CD14-positive monocyte (primary cell): ENCODE measurements around the gene TNFRSF19. TPM values are rescaled to one million over a fixed set of nuclear protein-coding genes. Genes with fewer than 3 reads are reported as not detected.

Experiments used
- DNase-seq, 3 donors: peaks; one replicate each; pipeline ENCODE4 v3.0.0-alpha.2; 2011 to 2022
- H2AFZ ChIP-seq: 2 replicates; pipeline ENCODE4 v1.6.0; 2012; ENCODE audit warnings: mild to moderate bottlenecking, low read depth, low read length, inconsistent platforms; ENCODE audit not compliant: insufficient read depth, poor library complexity, severe bottlenecking
- H3K27ac ChIP-seq, 2 donors: 1 replicate in 1 of 2; 2 replicates in 1 of 2; pipeline ENCODE4 v1.5.1; 2012 to 2013; ENCODE audit warnings: low read length in 2 of 2, control low read depth in 1 of 2, inconsistent platforms in 1 of 2, low read depth in 1 of 2, mild to moderate bottlenecking in 1 of 2
- H3K27me3 ChIP-seq, 2 donors: one replicate each; pipeline versions ENCODE4 v1.6.0 to v1.6.1; 2011 to 2013; ENCODE audit warnings: low read length in 2 of 2; ENCODE audit not compliant: control insufficient read depth in 2 of 2, insufficient read depth in 2 of 2
- H3K36me3 ChIP-seq, 2 donors: replicated peaks in 1 of 2; 1 replicate in 1 of 2; 2 replicates in 1 of 2; pipeline versions ENCODE4 v1.5.1 to v1.6.1; 2012 to 2013; ENCODE audit warnings: low read length in 2 of 2, control low read depth in 1 of 2, inconsistent platforms in 1 of 2, mild to moderate bottlenecking in 1 of 2; ENCODE audit not compliant: insufficient read depth in 2 of 2, control insufficient read depth in 1 of 2
- H3K4me1 ChIP-seq, 2 donors: 1 replicate in 1 of 2; 2 replicates in 1 of 2; pipeline versions ENCODE4 v1.5.1 to v1.6.1; 2012 to 2013; ENCODE audit warnings: low read length in 2 of 2, control low read depth in 1 of 2, inconsistent platforms in 1 of 2, mild to moderate bottlenecking in 1 of 2, moderate library complexity in 1 of 2; ENCODE audit not compliant: insufficient read depth in 2 of 2, control insufficient read depth in 1 of 2
- H3K4me2 ChIP-seq: replicated peaks from 2 replicates; pipeline ENCODE3; 2012; ENCODE audit warnings: low read length, moderate library complexity, mild to moderate bottlenecking; ENCODE audit not compliant: poor library complexity, severe bottlenecking; ENCODE audit errors: extremely low read depth
- H3K4me3 ChIP-seq, 3 experiments: fragments of 200-600 bp in 1 of 3; sonication (generic) in 1 of 3; replicated peaks in 1 of 3; 1 replicate in 2 of 3; 2 replicates in 1 of 3; pipeline ENCODE4 v1.5.1; 2011 to 2013; ENCODE audit warnings: low read length in 3 of 3, mild to moderate bottlenecking in 3 of 3, control low read depth in 2 of 3, low read depth in 2 of 3, inconsistent platforms in 1 of 3, moderate library complexity in 1 of 3
- H3K79me2 ChIP-seq: 2 replicates; pipeline ENCODE4 v1.6.0; 2012; ENCODE audit warnings: mild to moderate bottlenecking, control low read depth, inconsistent platforms, low read length, moderate library complexity; ENCODE audit not compliant: insufficient read depth
- H3K9ac ChIP-seq: 2 replicates; pipeline ENCODE4 v1.6.0; 2017; ENCODE audit warnings: low read length, mild to moderate bottlenecking; ENCODE audit not compliant: insufficient read depth, poor library complexity, severe bottlenecking
- H3K9me3 ChIP-seq, 2 donors: replicated peaks in 1 of 2; 1 replicate in 1 of 2; 2 replicates in 1 of 2; pipeline versions ENCODE4 v1.5.1 to v1.6.1; 2012 to 2013; ENCODE audit warnings: low read length in 2 of 2, control low read depth in 1 of 2; ENCODE audit not compliant: control insufficient read depth in 1 of 2, insufficient read depth in 1 of 2
- H4K20me1 ChIP-seq: 2 replicates; pipeline ENCODE4 v1.6.0; 2012; ENCODE audit warnings: mild to moderate bottlenecking, low read length, control low read depth, moderate library complexity; ENCODE audit not compliant: insufficient read depth
- H3K27ac Mint-ChIP-seq, 7 donors: one replicate each; pipeline ENCODE4 v1.8.0; 2020; ENCODE audit warnings: mild to moderate bottlenecking in 7 of 7, mixed read lengths in 7 of 7, moderate library complexity in 6 of 7, inconsistent platforms in 2 of 7
- H3K27me3 Mint-ChIP-seq, 3 donors: one replicate each; pipeline ENCODE4 v1.8.0; 2021 to 2022; ENCODE audit warnings: low read depth in 3 of 3, mild to moderate bottlenecking in 3 of 3, mixed read lengths in 3 of 3, moderate library complexity in 3 of 3, inconsistent platforms in 1 of 3
- H3K36me3 Mint-ChIP-seq, 2 donors: one replicate each; pipeline ENCODE4 v1.8.0; 2020; ENCODE audit warnings: mixed read lengths in 2 of 2, inconsistent platforms in 1 of 2, mild to moderate bottlenecking in 1 of 2
- H3K4me1 Mint-ChIP-seq: one replicate; pipeline ENCODE4 v1.8.0; 2020; ENCODE audit warnings: mild to moderate bottlenecking, mixed read lengths
- H3K4me3 Mint-ChIP-seq, 2 donors: one replicate each; pipeline ENCODE4 v1.8.0; 2020; ENCODE audit warnings: mild to moderate bottlenecking in 2 of 2, mixed read lengths in 2 of 2, moderate library complexity in 1 of 2
- H3K9me3 Mint-ChIP-seq, 7 donors: one replicate each; pipeline ENCODE4 v1.8.0; 2020 to 2022; ENCODE audit warnings: mixed read lengths in 7 of 7, mild to moderate bottlenecking in 6 of 7, moderate library complexity in 6 of 7, inconsistent platforms in 2 of 7
- CTCF ChIP-seq: fragments of 200-600 bp; IDR thresholded peaks from one replicate; pipeline ENCODE4 v1.8.0; 2022; ENCODE audit warnings: antibody characterized with exemption, mild to moderate bottlenecking
- WGBS: methylation state at CpG from one replicate; pipeline ENCODE4 v1.1.5; 2013; ENCODE audit warnings: missing lambda C conversion rate; ENCODE audit not compliant: insufficient coverage; 5-methylcytosine and 5-hydroxymethylcytosine counted together
- intact Hi-C, 2 donors: fragments of 100-400 bp; cut with micrococcal nuclease; formaldehyde crosslinking; loops; one replicate each; pipeline versions ENCODE4 v1.15.0 to v1.15.1; 2023
- polyA plus RNA-seq, 3 donors: library from polyadenylated mRNA; depleted of rRNA in 1 of 3; unstranded in 2 of 3; stranded (reverse) in 1 of 3; fragments of 300-500 nt in 2 of 3; fragments of >200 nt in 1 of 3; fragmentation: Illumina TruSeq in 2 of 3; gene quantifications; 1 replicate in 2 of 3; 2 replicates in 1 of 3; pipeline ENCODE4 v1.2.3, GENCODE V29; 2012 to 2021

Gene TNFRSF19
- polyA plus RNA-seq, 3 donors = 0.11 TPM; not detected in 2

- peaks cover 17 to 29% of the 10 kb centered on the region in 2 donors for H3K27me3 ChIP-seq
- peaks cover 0 to 6% of the 10 kb centered on the region in 2 donors for H3K36me3 Mint-ChIP-seq
- peaks cover 30 to 46% (median 44%) of the 10 kb centered on the region in 3 donors for H3K27me3 Mint-ChIP-seq
- peaks cover 0 to 3% (median 0%) of the 10 kb centered on the region in 7 donors for H3K9me3 Mint-ChIP-seq
- WGBS = 100% methylated on average over 1 of the region's 1 CpG
- no peaks in the 10 kb centered on the region for H3K9me3 ChIP-seq
- H4K20me1 ChIP-seq = no peaks in the 10 kb centered on the region
- H3K4me1 Mint-ChIP-seq = peaks cover 12% of the 10 kb centered on the region
- TF ChIP-seq CTCF = no peak
- H3K4me1 ChIP-seq = peaks cover 14 to 16% of the 10 kb centered on the region in 2 donors
- no peak overlapping the region for H3K4me2 ChIP-seq
- H3K27ac ChIP-seq = no peak overlapping the region
- intact Hi-C loops = loop anchor here in 1 of 2 donors (10.0 kb wide), 1 partner anchor 294 kb away; no protein-coding TSS in a partner anchor
- H3K79me2 ChIP-seq = no peaks in the 10 kb centered on the region
- H3K36me3 ChIP-seq = no peaks in the 10 kb centered on the region
- DNase-seq = no peak
- no peak overlapping the region for H3K4me3 ChIP-seq
- H2AFZ ChIP-seq = no peak overlapping the region
- H3K27ac Mint-ChIP-seq = no peak overlapping the region
- H3K4me3 Mint-ChIP-seq = peak overlapping the region in 1 of 2 donors; percentile 90
- no peak overlapping the region for H3K9ac ChIP-seq
Observed at GRCh38 chr13:23580684-23581060, 10.5 kb downstream of the TNFRSF19 start.

GRCh38 chr13:23583491-23583890 lies 13.3 kb downstream of the TNFRSF19 start:
- TF ChIP-seq CTCF = no peak
- peaks cover 26 to 42% (median 30%) of the 10 kb centered on the region in 3 donors for H3K27me3 Mint-ChIP-seq
- H3K4me2 ChIP-seq = no peak overlapping the region
- peaks cover 0 to 2% (median 0%) of the 10 kb centered on the region in 7 donors for H3K9me3 Mint-ChIP-seq
- H3K9ac ChIP-seq = no peak overlapping the region
- H3K36me3 ChIP-seq = no peaks in the 10 kb centered on the region
- no peak overlapping the region for H3K27ac Mint-ChIP-seq
- H3K4me1 Mint-ChIP-seq = peaks cover 8% of the 10 kb centered on the region
- no peak overlapping the region for H3K4me3 ChIP-seq
- H3K27me3 ChIP-seq = peaks cover 17 to 24% of the 10 kb centered on the region in 2 donors
- H3K27ac ChIP-seq = no peak overlapping the region
- H3K36me3 Mint-ChIP-seq = peaks cover 0 to 6% of the 10 kb centered on the region in 2 donors
- H4K20me1 ChIP-seq = no peaks in the 10 kb centered on the region
- DNase-seq = no peak
- no peak overlapping the region for H2AFZ ChIP-seq
- intact Hi-C loops = loop anchor here in 1 of 2 donors (10.0 kb wide), 1 partner anchor 291 kb away; no protein-coding TSS in a partner anchor
- no peaks in the 10 kb centered on the region for H3K9me3 ChIP-seq
- no peaks in the 10 kb centered on the region for H3K79me2 ChIP-seq
- peaks cover 11 to 12% of the 10 kb centered on the region in 2 donors for H3K4me1 ChIP-seq
- H3K4me3 Mint-ChIP-seq = no peak overlapping the region
